GM12878 (cell line): ENCODE results near the gene TMEM176A. TPM values are rescaled to one million over a fixed set of nuclear protein-coding genes. Genes with fewer than 3 reads are reported as not detected.

ENCODE experiments used
- ATAC-seq: fragments of 200-7000 bp; cut with Tn5 transposase; 3 replicates; pipeline ENCODE4 v1.9.1; 2020; ENCODE audit warnings: mild to moderate bottlenecking, moderate library complexity
- BruUV-seq: library from RNA; stranded (reverse); fragments of 400-500 nt; replicated peaks from 2 replicates; lab custom pipeline; 2021; lab: Mats Ljungman, UMichigan
- CTCF ChIA-PET: fragments of 300-600 bp; sonication (Branson Sonifier 250); formaldehyde crosslinking; extraction: SDS; loops from one replicate; lab custom pipeline; 2021; ENCODE audit warnings: inconsistent platforms; lab: Yijun Ruan, JAX
- POLR2A ChIA-PET: fragments of 350-600 bp; formaldehyde crosslinking; extraction: SDS; loops from one replicate; lab custom pipeline; 2021; ENCODE audit warnings: inconsistent platforms; lab: Charles Lee
- RAD21 ChIA-PET: fragments of 300-600 bp; sonication (Branson Sonifier 250); formaldehyde crosslinking; loops from one replicate; lab custom pipeline; 2023; ENCODE audit warnings: antibody characterized with exemption; ENCODE audit not compliant: unreplicated experiment; lab: Charles Lee
- SMC1A ChIA-PET: fragments of 300-600 bp; sonication (Branson Sonifier 250); formaldehyde crosslinking; loops from one replicate; lab custom pipeline; 2023; ENCODE audit not compliant: unreplicated experiment, uncharacterized antibody; lab: Charles Lee
- DNase-seq: peaks from one replicate; pipeline ENCODE4 v3.0.0-alpha.2; 2011; ENCODE audit warnings: low read depth, low spot score
- FAIRE-seq: peaks from 3 replicates; lab custom pipeline; 2011; peaks lifted over from hg19 to GRCh38; lab: Jason Lieb, UNC
- H2AFZ ChIP-seq: 2 replicates; pipeline ENCODE4 v1.6.0; 2011; ENCODE audit warnings: low read depth, low read length, control low read depth; ENCODE audit not compliant: control insufficient read depth
- H3K27ac ChIP-seq: 2 replicates; pipeline ENCODE4 v1.5.1; 2011; ENCODE audit warnings: control low read depth; ENCODE audit not compliant: control insufficient read depth, insufficient read depth
- H3K27me3 ChIP-seq, 2 experiments: replicated peaks in 1 of 2; 2 replicates each; pipeline versions ENCODE4 v1.6.0 to v1.6.1; 2011; ENCODE audit warnings: low read length in 1 of 2; ENCODE audit not compliant: control insufficient read depth in 2 of 2, insufficient read depth in 2 of 2
- H3K36me3 ChIP-seq, 2 experiments: 2 replicates each; pipeline ENCODE4 v1.5.1; 2011; ENCODE audit warnings: low read length in 1 of 2; ENCODE audit not compliant: control insufficient read depth in 2 of 2, insufficient read depth in 2 of 2
- H3K4me1 ChIP-seq: 2 replicates; pipeline ENCODE4 v1.6.1; 2011; ENCODE audit warnings: mild to moderate bottlenecking, low read length, moderate library complexity, mixed read lengths; ENCODE audit not compliant: control insufficient read depth, insufficient read depth
- H3K4me2 ChIP-seq: 2 replicates; pipeline ENCODE4 v1.6.0; 2011; ENCODE audit warnings: control low read depth; ENCODE audit not compliant: control insufficient read depth, insufficient read depth
- H3K4me3 ChIP-seq: fragments of 200-600 bp; sonication (generic); 2 replicates; pipeline ENCODE4 v1.5.1; 2016
- H3K79me2 ChIP-seq: 2 replicates; pipeline ENCODE4 v1.6.0; 2011; ENCODE audit warnings: low read length; ENCODE audit not compliant: control insufficient read depth, insufficient read depth
- H3K9ac ChIP-seq: 2 replicates; pipeline ENCODE4 v1.8.0; 2011; ENCODE audit warnings: low read length, control low read depth, mixed read lengths; ENCODE audit not compliant: control insufficient read depth, insufficient read depth
- H3K9me3 ChIP-seq: replicated peaks from 3 replicates; pipeline ENCODE4 v1.5.1; 2011; ENCODE audit warnings: mild to moderate bottlenecking, low read length; ENCODE audit not compliant: control insufficient read depth, insufficient read depth
- H4K20me1 ChIP-seq: 2 replicates; pipeline ENCODE4 v1.6.0; 2011; ENCODE audit not compliant: control insufficient read depth, insufficient read depth
- BRCA1 ChIP-seq: IDR thresholded peaks from 2 replicates; pipeline ENCODE4 v1.6.1; 2011; ENCODE audit warnings: low read depth, low read length, improper control_type of control experiment
- IKZF2 ChIP-seq, 2 experiments: fragments of 450-650 bp; IDR thresholded peaks; 2 replicates each; pipeline ENCODE4 v1.6.1; 2017; ENCODE audit warnings: mild to moderate bottlenecking in 2 of 2, moderate library complexity in 2 of 2
- WGBS: methylation state at CpG from one replicate; pipeline ENCODE4 v1.1.6; 2016; ENCODE audit warnings: low lambda C conversion rate; ENCODE audit not compliant: insufficient replicate concordance, insufficient coverage; ENCODE audit errors: missing lambda C conversion rate; 5-methylcytosine and 5-hydroxymethylcytosine counted together
- in situ Hi-C: fragments of 300-500 bp; cut with MboI; formaldehyde crosslinking; loops from 9 replicates; pipeline ENCODE4 v1.14.3; 2018; ENCODE audit warnings: mixed read lengths
- intact Hi-C: fragments of 100-400 bp; cut with micrococcal nuclease; formaldehyde crosslinking; loops from one replicate; pipeline ENCODE4 v1.14.2; 2022; ENCODE audit not compliant: unreplicated experiment
- polyA plus RNA-seq, 11 experiments: library from polyadenylated mRNA; depleted of rRNA in 4 of 11; unstranded in 6 of 11; stranded (reverse) in 5 of 11; fragments of >200 nt; fragmentation: Nextera tagmentation in 4 of 11; fragmentation: Illumina TruSeq in 1 of 11; extraction: Ambion mirVana in 4 of 11; extraction: Trizol in 1 of 11; gene quantifications; 1 replicate in 1 of 11; 2 replicates in 10 of 11; pipeline versions ENCODE4 v1.2.1 to v1.2.3, GENCODE V29; 2011 to 2016; ENCODE audit warnings: inconsistent platforms in 2 of 11, missing spikeins in 2 of 11, low read depth in 1 of 11
- total RNA-seq, 4 experiments: library from RNA; depleted of rRNA in 3 of 4; stranded (reverse); fragments of >200 nt in 3 of 4; fragmentation: Illumina TruSeq in 1 of 4; extraction: Trizol in 1 of 4; gene quantifications; 2 replicates each; pipeline versions ENCODE4 v1.2.1 to v1.2.3, GENCODE V29; 2013 to 2021
- TF ChIP-seq, protein P1 (sequence below): IDR thresholded peaks from 2 replicates; pipeline ENCODE4 v1.6.1; 2011; ENCODE audit warnings: borderline replicate concordance, low read depth, mild to moderate bottlenecking, moderate library complexity, low read length; ENCODE audit not compliant: insufficient read depth, poor library complexity, severe bottlenecking
- TF ChIP-seq, protein P2 (sequence below), 3 experiments: IDR thresholded peaks in 2 of 3; conservative IDR thresholded peaks in 1 of 3; 2 replicates each; pipeline ENCODE4 v1.5.1; 2011; ENCODE audit warnings: low read depth in 3 of 3, low read length in 3 of 3, mild to moderate bottlenecking in 3 of 3, control low read depth in 2 of 3, moderate library complexity in 2 of 3, inconsistent platforms in 1 of 3, mixed read lengths in 1 of 3; ENCODE audit not compliant: control insufficient read depth in 2 of 3, insufficient read depth in 1 of 3; ENCODE audit errors: extremely low read depth in 1 of 3
- TF ChIP-seq, protein P3 (sequence below): fragments of 450-650 bp; IDR thresholded peaks from 2 replicates; pipeline ENCODE4 v1.6.1; 2017; ENCODE audit warnings: mild to moderate bottlenecking
- TF ChIP-seq, protein P4 (sequence below): IDR thresholded peaks from 2 replicates; pipeline ENCODE4 v1.6.1; 2011; ENCODE audit warnings: low read depth, mild to moderate bottlenecking, low read length, moderate library complexity, borderline replicate concordance; ENCODE audit errors: extremely low read depth

The TMEM176A gene
- total and polyA plus RNA-seq, 10 of the 15 experiments (the other 5 are each of a cell fraction or from before 2014, with no cell fraction given) = not detected

DNA sequence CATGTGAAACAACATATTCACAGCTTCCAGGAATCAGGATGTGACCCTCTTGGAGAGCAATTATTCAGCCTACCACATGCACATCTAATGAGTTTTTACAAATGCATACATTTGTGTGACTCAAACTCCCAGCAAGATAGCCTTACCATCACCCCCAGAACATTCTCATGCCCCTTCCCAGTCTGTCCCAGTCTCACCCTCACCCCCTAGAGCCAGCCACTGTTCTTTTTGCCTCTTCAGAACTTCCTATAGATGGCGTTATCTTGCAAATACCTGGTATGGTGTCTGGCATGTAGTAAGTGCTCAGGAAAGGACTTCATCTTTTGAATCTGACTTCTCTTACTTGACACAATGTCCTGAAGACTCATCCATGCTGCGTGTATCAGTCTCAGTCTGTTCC, 27.8 kb downstream of the TMEM176A start:
- H2AFZ ChIP-seq = no peak overlapping the region
- H3K4me3 ChIP-seq = no peak overlapping the region
- no TSS peak for BruUV-seq
- no peaks in the 10 kb centered on the region for H3K36me3 ChIP-seq
- WGBS = 27% methylated on average over 2 of the region's 2 CpGs
- no peak overlapping the region for H3K27ac ChIP-seq
- no peaks in the 10 kb centered on the region for H3K79me2 ChIP-seq
- in situ Hi-C loops (no loop called here), intact Hi-C loops (no loop called here)
- DNase-seq (no peak), ATAC-seq (no peak), FAIRE-seq (no peak)
- no peaks in the 10 kb centered on the region for H3K4me1 ChIP-seq
- CTCF ChIA-PET = no interaction called here
- POLR2A ChIA-PET = no interaction called here
- RAD21 ChIA-PET = no interaction called here
- no peaks in the 10 kb centered on the region for H4K20me1 ChIP-seq
- H3K9ac ChIP-seq = no peak overlapping the region
- SMC1A ChIA-PET = no interaction called here
- no peak overlapping the region for H3K4me2 ChIP-seq
- H3K9me3 ChIP-seq = no peaks in the 10 kb centered on the region
- peaks cover 0 to 2% of the 10 kb centered on the region in 2 experiments; a peak in 2 of 4 replicates for H3K27me3 ChIP-seq
- TF ChIP-seq, protein P1, sequence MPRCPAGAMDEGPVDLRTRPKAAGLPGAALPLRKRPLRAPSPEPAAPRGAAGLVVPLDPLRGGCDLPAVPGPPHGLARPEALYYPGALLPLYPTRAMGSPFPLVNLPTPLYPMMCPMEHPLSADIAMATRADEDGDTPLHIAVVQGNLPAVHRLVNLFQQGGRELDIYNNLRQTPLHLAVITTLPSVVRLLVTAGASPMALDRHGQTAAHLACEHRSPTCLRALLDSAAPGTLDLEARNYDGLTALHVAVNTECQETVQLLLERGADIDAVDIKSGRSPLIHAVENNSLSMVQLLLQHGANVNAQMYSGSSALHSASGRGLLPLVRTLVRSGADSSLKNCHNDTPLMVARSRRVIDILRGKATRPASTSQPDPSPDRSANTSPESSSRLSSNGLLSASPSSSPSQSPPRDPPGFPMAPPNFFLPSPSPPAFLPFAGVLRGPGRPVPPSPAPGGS = no peak
- TF ChIP-seq, protein P2, sequence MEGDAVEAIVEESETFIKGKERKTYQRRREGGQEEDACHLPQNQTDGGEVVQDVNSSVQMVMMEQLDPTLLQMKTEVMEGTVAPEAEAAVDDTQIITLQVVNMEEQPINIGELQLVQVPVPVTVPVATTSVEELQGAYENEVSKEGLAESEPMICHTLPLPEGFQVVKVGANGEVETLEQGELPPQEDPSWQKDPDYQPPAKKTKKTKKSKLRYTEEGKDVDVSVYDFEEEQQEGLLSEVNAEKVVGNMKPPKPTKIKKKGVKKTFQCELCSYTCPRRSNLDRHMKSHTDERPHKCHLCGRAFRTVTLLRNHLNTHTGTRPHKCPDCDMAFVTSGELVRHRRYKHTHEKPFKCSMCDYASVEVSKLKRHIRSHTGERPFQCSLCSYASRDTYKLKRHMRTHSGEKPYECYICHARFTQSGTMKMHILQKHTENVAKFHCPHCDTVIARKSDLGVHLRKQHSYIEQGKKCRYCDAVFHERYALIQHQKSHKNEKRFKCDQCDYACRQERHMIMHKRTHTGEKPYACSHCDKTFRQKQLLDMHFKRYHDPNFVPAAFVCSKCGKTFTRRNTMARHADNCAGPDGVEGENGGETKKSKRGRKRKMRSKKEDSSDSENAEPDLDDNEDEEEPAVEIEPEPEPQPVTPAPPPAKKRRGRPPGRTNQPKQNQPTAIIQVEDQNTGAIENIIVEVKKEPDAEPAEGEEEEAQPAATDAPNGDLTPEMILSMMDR (IDR thresholded peaks at IDR 0.05 in 2 of 3, conservative IDR thresholded peaks at IDR 0.05 in 1 of 3; ENCODE audit: control insufficient read depth in 2 of 3, extremely low read depth in 1 of 3, insufficient read depth in 1 of 3, low read depth in 3 of 3, low read length in 3 of 3) = no peak
- TF ChIP-seq IKZF2 (IDR thresholded peaks at IDR 0.05) (no peak), BRCA1 (no peak)
- TF ChIP-seq, protein P3, sequence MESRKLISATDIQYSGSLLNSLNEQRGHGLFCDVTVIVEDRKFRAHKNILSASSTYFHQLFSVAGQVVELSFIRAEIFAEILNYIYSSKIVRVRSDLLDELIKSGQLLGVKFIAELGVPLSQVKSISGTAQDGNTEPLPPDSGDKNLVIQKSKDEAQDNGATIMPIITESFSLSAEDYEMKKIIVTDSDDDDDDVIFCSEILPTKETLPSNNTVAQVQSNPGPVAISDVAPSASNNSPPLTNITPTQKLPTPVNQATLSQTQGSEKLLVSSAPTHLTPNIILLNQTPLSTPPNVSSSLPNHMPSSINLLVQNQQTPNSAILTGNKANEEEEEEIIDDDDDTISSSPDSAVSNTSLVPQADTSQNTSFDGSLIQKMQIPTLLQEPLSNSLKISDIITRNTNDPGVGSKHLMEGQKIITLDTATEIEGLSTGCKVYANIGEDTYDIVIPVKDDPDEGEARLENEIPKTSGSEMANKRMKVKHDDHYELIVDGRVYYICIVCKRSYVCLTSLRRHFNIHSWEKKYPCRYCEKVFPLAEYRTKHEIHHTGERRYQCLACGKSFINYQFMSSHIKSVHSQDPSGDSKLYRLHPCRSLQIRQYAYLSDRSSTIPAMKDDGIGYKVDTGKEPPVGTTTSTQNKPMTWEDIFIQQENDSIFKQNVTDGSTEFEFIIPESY = no peak
- TF ChIP-seq, protein P4, sequence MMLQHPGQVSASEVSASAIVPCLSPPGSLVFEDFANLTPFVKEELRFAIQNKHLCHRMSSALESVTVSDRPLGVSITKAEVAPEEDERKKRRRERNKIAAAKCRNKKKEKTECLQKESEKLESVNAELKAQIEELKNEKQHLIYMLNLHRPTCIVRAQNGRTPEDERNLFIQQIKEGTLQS = no peak
- TF ChIP-seq, all 136 proteins: peak for 0
